Measurements from ENCODE around the gene ICAM5. TPM values are rescaled to one million over a fixed set of nuclear protein-coding genes. Genes with fewer than 3 reads are reported as not detected.

The ICAM5 gene
- total and polyA plus RNA-seq, 4 donors: 1.4 to 3.7 (median 2.5) TPM

DNA sequence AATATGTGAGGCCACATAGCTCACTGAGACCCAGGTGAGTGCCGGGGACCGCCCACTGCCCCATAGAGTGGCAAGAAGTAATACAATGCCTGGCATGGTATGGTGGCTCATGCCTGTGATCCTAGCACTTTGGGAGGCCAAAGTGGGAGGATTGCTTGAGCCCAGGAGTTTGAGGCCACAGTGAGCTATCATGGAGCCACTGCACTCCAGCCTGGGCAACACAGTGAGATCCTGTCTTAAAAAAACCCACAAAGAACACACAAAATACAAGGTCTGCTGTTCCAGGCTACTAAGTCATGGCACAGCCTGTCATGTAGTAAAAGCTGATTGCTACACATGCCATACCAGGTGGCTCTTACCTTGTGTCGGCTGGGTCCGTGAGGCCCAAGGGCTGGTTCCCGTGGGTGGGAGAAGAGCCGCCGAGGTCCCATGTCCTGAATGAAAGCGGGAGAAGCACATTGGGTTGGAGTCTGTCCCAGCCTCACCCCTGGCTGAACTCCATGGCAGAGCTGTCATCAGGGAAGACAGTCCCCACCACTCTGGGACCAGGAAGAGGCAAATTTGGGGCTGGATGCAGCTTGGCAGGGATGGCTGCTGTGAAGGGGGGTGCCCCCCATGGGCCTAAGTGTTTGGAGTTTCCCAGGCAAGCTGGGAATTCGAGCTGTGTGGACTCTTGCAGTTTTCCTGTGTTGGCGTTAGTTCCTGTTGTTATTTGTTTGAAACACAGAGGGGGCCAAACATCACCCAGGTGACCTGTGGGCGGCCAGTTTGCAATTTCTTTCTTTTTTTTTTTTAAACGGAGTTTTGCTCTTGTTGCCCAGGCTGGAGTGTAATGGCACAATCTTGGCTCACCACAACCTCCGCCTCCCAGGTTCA lies 29.3 kb downstream of the ICAM5 start:
- no peak for DNase-seq (ENCODE audit: low read depth in 4 of 6, low spot score in 6 of 6)
- Histone ChIP-seq H3K4me3 (ENCODE audit: low read depth, low read length) (no peak overlapping the region), H3K27me3 (ENCODE audit: control insufficient read depth, insufficient read depth, low read length) (no peaks in the 10 kb centered on the region), H3K4me1 (ENCODE audit: control insufficient read depth, insufficient read depth, low read length) (peaks cover 14% of the 10 kb centered on the region), H3K36me3 (ENCODE audit: control insufficient read depth, insufficient read depth, low read length) (peaks cover 80% of the 10 kb centered on the region), H3K9me3 (ENCODE audit: control insufficient read depth, insufficient read depth, low read length) (no peaks in the 10 kb centered on the region), H3K27ac (ENCODE audit: low read depth, low read length) (no peak overlapping the region)
- 94% methylated on average over 10 of the region's 13 CpGs for WGBS (ENCODE audit: insufficient coverage)

DNA sequence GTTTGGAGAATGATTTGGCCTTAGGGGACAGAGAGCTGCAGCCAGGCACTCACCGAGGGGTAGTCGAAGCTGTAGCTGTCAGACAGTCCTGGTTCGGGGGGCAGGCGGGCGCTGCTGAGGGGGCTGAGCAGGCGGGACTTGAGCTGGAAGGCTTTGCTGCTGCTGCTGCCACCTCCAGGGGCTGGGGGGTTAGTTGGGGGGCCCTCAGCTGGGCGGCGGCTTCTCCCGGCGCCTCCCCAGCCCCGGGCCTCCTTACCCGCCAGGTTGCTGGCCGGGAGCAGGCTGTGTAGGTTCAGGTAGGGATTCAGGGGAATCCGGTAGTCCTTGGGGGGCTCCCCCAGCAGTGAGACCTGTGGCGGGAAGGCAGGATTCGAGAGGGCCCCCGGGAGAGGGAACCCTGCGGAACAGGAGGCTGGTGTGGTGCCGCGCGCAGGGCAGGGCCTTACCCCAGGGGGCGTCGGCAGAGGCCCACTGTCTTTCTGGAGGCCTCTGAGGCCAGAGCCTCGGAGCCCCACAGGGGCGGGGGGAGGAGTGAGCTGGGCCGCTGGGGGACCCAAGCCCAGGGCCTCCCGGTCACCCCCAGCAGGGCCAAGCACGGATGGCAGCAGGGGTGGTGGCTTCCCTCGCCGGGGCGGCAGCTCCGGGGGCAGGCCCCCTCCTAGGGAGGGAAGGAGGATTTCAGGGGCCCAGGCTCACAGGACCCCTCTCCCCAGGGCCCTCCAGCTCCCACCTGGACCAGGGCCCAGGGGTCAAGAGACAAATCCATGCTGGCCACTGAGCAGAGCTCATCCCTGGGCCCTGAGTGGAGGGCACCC lies 31.1 kb downstream of the ICAM5 start:
- DNase-seq (ENCODE audit: low read depth in 4 of 6, low spot score in 6 of 6): no peak

DNA sequence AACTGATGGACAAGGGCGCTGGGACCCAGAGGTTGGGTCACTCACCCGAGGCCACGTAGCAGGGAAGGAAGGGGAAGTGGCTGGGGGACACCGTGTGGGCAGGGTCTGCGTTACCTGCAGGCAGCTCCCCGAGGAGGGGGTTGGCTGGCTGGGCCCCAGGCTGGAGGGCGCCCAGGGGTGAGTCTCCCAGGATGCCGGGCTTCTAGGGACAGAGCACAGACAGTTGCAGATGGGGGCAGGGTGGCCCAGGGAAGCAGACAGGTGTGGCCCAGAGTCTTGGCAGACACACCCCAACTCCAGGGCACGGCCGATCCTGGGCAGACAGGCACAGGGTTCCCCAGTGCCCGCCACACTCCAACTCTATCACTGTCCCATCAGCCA lies 31.7 kb downstream of the ICAM5 start:
- 92% methylated on average over 10 of the region's 11 CpGs for WGBS (ENCODE audit: insufficient coverage)
- no peaks in the 10 kb centered on the region for H3K9me3 ChIP-seq (ENCODE audit: control insufficient read depth, insufficient read depth, low read length)
- no peak overlapping the region for H3K4me3 ChIP-seq (ENCODE audit: low read depth, low read length)
- H3K27me3 ChIP-seq (ENCODE audit: control insufficient read depth, insufficient read depth, low read length): no peaks in the 10 kb centered on the region
- H3K27ac ChIP-seq (ENCODE audit: low read depth, low read length): no peak overlapping the region
- H3K4me1 ChIP-seq (ENCODE audit: control insufficient read depth, insufficient read depth, low read length): no peaks in the 10 kb centered on the region
- peaks cover 100% of the 10 kb centered on the region for H3K36me3 ChIP-seq (ENCODE audit: control insufficient read depth, insufficient read depth, low read length)
- no peak for DNase-seq (ENCODE audit: low read depth in 4 of 6, low spot score in 6 of 6)

More for the DNA sequence above, 31.1 kb downstream of the ICAM5 start:
- Histone ChIP-seq H3K27ac (ENCODE audit: low read depth, low read length) (no peak overlapping the region), H3K9me3 (ENCODE audit: control insufficient read depth, insufficient read depth, low read length) (no peaks in the 10 kb centered on the region), H3K4me3 (ENCODE audit: low read depth, low read length) (no peak overlapping the region), H3K27me3 (ENCODE audit: control insufficient read depth, insufficient read depth, low read length) (no peaks in the 10 kb centered on the region), H3K36me3 (ENCODE audit: control insufficient read depth, insufficient read depth, low read length) (peaks cover 97% of the 10 kb centered on the region), H3K4me1 (ENCODE audit: control insufficient read depth, insufficient read depth, low read length) (peaks cover 5% of the 10 kb centered on the region)
- 94% methylated on average over 16 of the region's 32 CpGs for WGBS (ENCODE audit: insufficient coverage)

DNA sequence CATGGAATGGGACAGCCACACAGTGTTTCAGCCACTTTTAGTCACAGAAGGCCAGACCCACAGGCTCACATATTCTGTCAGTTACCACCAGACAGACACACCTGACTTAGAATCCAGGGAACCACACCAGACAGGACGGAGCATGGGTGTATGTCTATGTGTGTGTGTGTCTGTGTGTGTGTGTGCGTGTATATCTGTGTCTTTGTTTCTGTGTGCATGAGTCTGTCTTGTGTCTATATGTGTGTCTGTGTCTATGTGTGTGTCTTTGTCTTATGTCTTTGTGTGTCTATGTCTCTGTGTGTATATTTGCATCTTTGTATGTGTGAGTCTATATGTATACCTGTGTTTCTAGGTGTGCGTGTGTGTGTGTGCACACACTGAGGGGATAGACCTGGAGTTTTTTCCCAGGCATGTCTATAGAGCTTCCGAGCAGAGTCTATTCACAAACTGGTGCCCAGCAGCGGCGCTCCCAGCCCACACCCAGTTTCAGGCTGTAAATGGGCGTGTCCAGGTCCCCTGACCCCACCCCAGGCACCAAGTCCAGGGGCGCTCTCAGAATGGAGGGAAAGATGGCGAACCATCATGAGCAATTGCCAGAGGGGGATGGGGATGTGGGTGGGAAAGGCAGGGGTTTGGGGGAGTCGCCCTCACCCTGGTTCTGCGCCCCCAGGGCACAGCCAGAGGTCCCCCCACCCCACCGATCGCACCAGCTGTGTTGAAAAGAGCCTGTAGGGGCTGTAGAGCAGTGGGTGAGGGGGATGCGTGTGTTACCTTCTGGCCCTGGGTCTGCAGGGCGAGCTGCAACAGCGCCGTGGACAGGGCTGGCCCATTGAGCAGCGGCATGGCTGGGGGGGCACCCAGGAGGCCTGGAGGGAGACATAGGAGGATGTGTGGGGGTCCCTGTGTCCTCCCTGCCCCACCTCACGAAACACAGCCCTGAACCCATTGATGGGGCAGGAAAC lies 32.4 kb downstream of the ICAM5 start:
- Histone ChIP-seq H3K4me3 (ENCODE audit: low read depth, low read length) (no peak overlapping the region), H3K9me3 (ENCODE audit: control insufficient read depth, insufficient read depth, low read length) (no peaks in the 10 kb centered on the region), H3K27me3 (ENCODE audit: control insufficient read depth, insufficient read depth, low read length) (no peaks in the 10 kb centered on the region), H3K27ac (ENCODE audit: low read depth, low read length) (no peak overlapping the region), H3K36me3 (ENCODE audit: control insufficient read depth, insufficient read depth, low read length) (peaks cover 99% of the 10 kb centered on the region), H3K4me1 (ENCODE audit: control insufficient read depth, insufficient read depth, low read length) (no peaks in the 10 kb centered on the region)
- WGBS (ENCODE audit: insufficient coverage): 93% methylated on average over 16 of the region's 19 CpGs
- DNase-seq (ENCODE audit: low read depth in 4 of 6, low spot score in 6 of 6): no peak

DNA sequence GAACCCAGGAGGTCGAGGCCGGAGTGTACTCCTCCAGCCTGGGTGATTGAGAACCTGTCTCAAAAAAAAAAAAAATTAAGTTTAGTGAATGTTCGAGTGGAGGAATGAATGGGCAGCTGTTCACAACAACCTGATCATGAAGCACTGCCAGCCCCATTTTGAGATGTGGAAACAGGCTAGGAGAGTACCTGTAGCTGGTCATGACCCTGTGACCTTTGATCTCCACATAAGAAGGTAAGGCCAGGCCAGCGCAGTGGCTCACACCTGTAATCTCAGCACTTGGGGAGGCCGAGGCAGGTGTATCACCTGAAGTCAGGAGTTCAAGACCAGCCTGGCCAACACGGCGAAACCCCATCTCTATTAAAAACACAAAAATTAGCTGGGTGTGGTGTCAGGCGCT lies 36.0 kb downstream of the ICAM5 start:
- H3K36me3 ChIP-seq (ENCODE audit: control insufficient read depth, insufficient read depth, low read length): peaks cover 99% of the 10 kb centered on the region
- no peak overlapping the region for H3K27ac ChIP-seq (ENCODE audit: low read depth, low read length)
- H3K4me1 ChIP-seq (ENCODE audit: control insufficient read depth, insufficient read depth, low read length): no peaks in the 10 kb centered on the region
- no peak overlapping the region for H3K4me3 ChIP-seq (ENCODE audit: low read depth, low read length)
- H3K27me3 ChIP-seq (ENCODE audit: control insufficient read depth, insufficient read depth, low read length): no peaks in the 10 kb centered on the region
- H3K9me3 ChIP-seq (ENCODE audit: control insufficient read depth, insufficient read depth, low read length): no peaks in the 10 kb centered on the region
- 95% methylated on average over 7 of the region's 8 CpGs for WGBS (ENCODE audit: insufficient coverage)
- no peak for DNase-seq (ENCODE audit: low read depth in 4 of 6, low spot score in 6 of 6)

DNA sequence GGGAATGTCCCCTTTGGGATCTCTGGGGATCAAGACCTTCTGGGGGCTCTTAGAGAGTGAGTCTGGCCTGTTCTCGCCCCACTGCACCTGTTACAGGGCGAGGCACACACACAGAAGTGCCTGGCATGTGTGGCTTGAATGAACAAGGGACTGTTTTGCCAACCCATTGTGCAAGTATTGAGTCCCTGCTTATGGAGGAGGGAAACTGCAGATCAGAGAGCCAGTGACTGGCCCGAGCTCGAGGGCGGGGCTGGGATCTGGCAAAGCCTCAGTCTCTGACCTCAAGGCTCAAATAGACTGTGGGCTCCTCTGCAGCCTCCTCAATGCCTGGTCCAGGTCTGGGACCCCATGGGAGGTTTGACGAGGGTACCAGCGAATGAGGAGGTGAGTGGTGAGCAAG lies 38.0 kb downstream of the ICAM5 start:
- Histone ChIP-seq H3K9me3 (ENCODE audit: control insufficient read depth, insufficient read depth, low read length) (no peaks in the 10 kb centered on the region), H3K27me3 (ENCODE audit: control insufficient read depth, insufficient read depth, low read length) (no peaks in the 10 kb centered on the region), H3K27ac (ENCODE audit: low read depth, low read length) (no peak overlapping the region), H3K4me3 (ENCODE audit: low read depth, low read length) (no peak overlapping the region), H3K36me3 (ENCODE audit: control insufficient read depth, insufficient read depth, low read length) (peaks cover 85% of the 10 kb centered on the region), H3K4me1 (ENCODE audit: control insufficient read depth, insufficient read depth, low read length) (peaks cover 15% of the 10 kb centered on the region)
- no peak for DNase-seq (ENCODE audit: low read depth in 4 of 6, low spot score in 6 of 6)
- WGBS (ENCODE audit: insufficient coverage): 99% methylated on average over 6 of the region's 7 CpGs

DNA sequence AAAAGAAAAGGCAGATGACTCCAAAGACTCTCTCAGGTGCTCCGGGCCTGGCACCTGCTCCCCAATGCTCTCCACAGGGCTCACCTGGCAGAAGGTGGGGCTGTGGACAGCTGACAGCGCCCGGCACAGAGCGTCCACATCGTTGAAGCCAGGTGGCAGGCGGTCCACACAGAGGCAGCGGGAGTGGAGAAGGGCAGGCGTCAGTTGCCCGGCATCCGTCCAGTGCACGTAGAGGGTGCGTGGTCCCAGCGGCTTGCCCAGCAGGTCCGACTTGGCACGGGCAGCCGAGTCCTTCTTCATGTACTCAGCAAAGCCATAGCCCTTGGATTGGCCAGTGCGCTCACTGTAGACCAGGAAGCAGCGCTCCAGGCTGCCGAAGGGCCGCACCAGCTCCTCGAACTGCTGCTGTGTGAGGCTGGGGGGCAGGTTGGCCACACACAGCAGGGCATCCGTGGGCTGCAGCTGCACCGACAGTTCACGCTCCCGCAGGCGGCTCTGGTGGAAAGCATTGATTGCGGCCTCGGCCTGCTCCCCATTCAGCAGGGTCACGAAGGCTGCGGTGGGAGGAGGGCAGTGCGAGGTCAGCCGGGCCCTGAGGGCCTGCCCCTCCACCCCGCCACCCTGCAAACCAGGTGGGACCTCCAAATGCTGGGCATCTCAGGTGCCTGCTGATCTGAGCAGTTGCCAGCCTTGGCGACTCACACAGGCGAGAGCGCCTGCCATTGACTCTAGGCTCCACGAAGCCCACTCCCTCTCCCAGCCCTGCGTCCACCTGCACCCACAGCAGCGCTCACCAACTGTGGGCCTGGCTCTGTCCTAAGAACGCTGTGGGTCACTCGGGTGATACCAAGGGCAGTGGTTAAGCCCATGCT lies 39.0 kb downstream of the ICAM5 start:
- DNase-seq (ENCODE audit: low read depth in 4 of 6, low spot score in 6 of 6): no peak
- Histone ChIP-seq H3K36me3 (ENCODE audit: control insufficient read depth, insufficient read depth, low read length) (peaks cover 75% of the 10 kb centered on the region), H3K4me1 (ENCODE audit: control insufficient read depth, insufficient read depth, low read length) (peaks cover 17% of the 10 kb centered on the region), H3K27me3 (ENCODE audit: control insufficient read depth, insufficient read depth, low read length) (no peaks in the 10 kb centered on the region), H3K9me3 (ENCODE audit: control insufficient read depth, insufficient read depth, low read length) (no peaks in the 10 kb centered on the region), H3K27ac (ENCODE audit: low read depth, low read length) (no peak overlapping the region), H3K4me3 (ENCODE audit: low read depth, low read length) (no peak overlapping the region)
- 95% methylated on average over 37 of the region's 41 CpGs for WGBS (ENCODE audit: insufficient coverage)

DNA sequence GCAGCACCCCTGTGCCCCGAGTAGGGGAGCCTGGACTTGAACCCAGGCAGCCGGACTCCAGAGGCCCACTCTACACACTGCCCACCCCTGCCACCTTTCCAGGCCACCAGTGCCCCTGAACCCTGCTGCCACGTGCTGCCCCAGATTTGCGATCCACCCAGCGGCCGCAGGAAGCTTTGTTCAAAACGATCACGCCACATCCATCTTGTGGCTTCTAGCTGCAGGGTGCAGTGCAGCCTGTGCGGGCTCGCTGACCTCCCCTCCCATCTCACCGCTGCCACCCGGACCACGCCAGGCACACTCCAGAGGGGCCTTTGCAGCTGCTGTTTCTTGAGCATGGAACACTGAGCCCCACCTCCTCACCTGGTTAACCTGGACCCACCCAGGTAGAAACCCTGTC lies 39.8 kb downstream of the ICAM5 start:
- Histone ChIP-seq H3K4me3 (ENCODE audit: low read depth, low read length) (no peak overlapping the region), H3K9me3 (ENCODE audit: control insufficient read depth, insufficient read depth, low read length) (no peaks in the 10 kb centered on the region), H3K27ac (ENCODE audit: low read depth, low read length) (no peak overlapping the region), H3K36me3 (ENCODE audit: control insufficient read depth, insufficient read depth, low read length) (peaks cover 67% of the 10 kb centered on the region), H3K4me1 (ENCODE audit: control insufficient read depth, insufficient read depth, low read length) (peaks cover 25% of the 10 kb centered on the region), H3K27me3 (ENCODE audit: control insufficient read depth, insufficient read depth, low read length) (no peaks in the 10 kb centered on the region)
- WGBS (ENCODE audit: insufficient coverage): 94% methylated on average over 13 of the region's 13 CpGs
- no peak for DNase-seq (ENCODE audit: low read depth in 4 of 6, low spot score in 6 of 6)

All from spinal cord (tissue), 10 donors.